ENCODE results near the gene LUZP1. TPM values are rescaled to one million over a fixed set of nuclear protein-coding genes. Genes with fewer than 3 reads are reported as not detected.

Gene LUZP1
- total and polyA plus RNA-seq, 2 donors (not counting 3 experiments of a cell fraction or from before 2014, with no cell fraction given), result 26.3 to 82.4 TPM

DNA sequence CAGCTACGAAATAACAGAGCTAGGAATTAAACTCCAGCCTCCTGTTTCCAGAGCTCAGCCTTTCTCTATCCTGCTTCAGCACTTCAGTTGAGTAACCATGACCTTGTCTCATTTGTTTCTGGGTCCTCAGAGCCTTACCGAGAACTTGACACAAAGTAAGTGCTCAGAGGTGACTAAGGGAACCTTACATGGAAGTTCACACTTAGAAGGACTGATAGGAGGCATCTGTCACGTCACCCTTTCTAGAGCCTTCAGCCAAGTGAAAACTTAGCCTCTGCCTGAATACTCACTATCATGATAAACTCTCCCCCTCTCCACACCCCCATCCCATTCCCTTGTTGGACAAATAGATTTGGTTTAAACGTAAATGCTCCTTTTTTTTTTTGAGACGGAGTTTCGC, 9.8 kb upstream of the LUZP1 start:
- TF ChIP-seq, protein P1, sequence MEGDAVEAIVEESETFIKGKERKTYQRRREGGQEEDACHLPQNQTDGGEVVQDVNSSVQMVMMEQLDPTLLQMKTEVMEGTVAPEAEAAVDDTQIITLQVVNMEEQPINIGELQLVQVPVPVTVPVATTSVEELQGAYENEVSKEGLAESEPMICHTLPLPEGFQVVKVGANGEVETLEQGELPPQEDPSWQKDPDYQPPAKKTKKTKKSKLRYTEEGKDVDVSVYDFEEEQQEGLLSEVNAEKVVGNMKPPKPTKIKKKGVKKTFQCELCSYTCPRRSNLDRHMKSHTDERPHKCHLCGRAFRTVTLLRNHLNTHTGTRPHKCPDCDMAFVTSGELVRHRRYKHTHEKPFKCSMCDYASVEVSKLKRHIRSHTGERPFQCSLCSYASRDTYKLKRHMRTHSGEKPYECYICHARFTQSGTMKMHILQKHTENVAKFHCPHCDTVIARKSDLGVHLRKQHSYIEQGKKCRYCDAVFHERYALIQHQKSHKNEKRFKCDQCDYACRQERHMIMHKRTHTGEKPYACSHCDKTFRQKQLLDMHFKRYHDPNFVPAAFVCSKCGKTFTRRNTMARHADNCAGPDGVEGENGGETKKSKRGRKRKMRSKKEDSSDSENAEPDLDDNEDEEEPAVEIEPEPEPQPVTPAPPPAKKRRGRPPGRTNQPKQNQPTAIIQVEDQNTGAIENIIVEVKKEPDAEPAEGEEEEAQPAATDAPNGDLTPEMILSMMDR (IDR thresholded peaks at IDR 0.05; ENCODE audit: extremely low read depth in 1 of 2, insufficient read depth in 1 of 2, low read depth in 1 of 2, low read length in 2 of 2), result no peak
- no peak for TF ChIP-seq FOS (IDR thresholded peaks at IDR 0.05; ENCODE audit: borderline replicate concordance, insufficient read depth, low read length)
- TF ChIP-seq GATA2 (IDR thresholded peaks at IDR 0.05; ENCODE audit: insufficient read depth, insufficient read length, low read depth, low read length), result no peak
- TF ChIP-seq, protein P2, sequence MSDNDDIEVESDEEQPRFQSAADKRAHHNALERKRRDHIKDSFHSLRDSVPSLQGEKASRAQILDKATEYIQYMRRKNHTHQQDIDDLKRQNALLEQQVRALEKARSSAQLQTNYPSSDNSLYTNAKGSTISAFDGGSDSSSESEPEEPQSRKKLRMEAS (IDR thresholded peaks at IDR 0.05; ENCODE audit: insufficient read depth, insufficient read length), result no peak
- no peak for TF ChIP-seq POLR2AphosphoS5 (IDR thresholded peaks at IDR 0.05; ENCODE audit: insufficient read depth, low read depth, low read length)
- no peak for TF ChIP-seq POLR2A (IDR thresholded peaks at IDR 0.05; ENCODE audit: low read depth, low read length)
- no peak for TF ChIP-seq EZH2 (IDR thresholded peaks at IDR 0.05; ENCODE audit: borderline replicate concordance, low read depth, low read length, severe bottlenecking)
- TF ChIP-seq MYC (IDR thresholded peaks at IDR 0.05; ENCODE audit: low read depth, low read length), result no peak
- TF ChIP-seq JUN (IDR thresholded peaks at IDR 0.05; ENCODE audit: borderline replicate concordance, insufficient read depth, insufficient read length, low read depth), result no peak
- ChIA-PET POLR2A (interaction anchor here (0.7 to 1.3 kb wide), 5 partner anchors 9 to 79 kb away, joined by 3 to 5 read pairs (median 3); no protein-coding TSS in a partner anchor), CTCF (interaction anchor here (0.8 to 4.2 kb wide), 12 partner anchors 8 to 201 kb away, joined by 3 to 65 read pairs (median 4); partner anchors contain the start of gene LUZP1)
- peaks cover 15% of the 10 kb centered on the region for H3K4me1 ChIP-seq (ENCODE audit: control insufficient read depth, extremely low read depth, insufficient read depth, low read length)
- dilution Hi-C loops (cut with MboI; ENCODE audit: extremely low pct_ligation_motif_present, low sequenced_read_pairs), result no loop called here
- H3K36me3 ChIP-seq (ENCODE audit: control insufficient read depth in 2 of 2, extremely low read depth in 1 of 2, insufficient read depth in 2 of 2, low read length in 2 of 2), result no peaks in the 10 kb centered on the region
- peak overlapping the region; percentile 42 for H3K4me2 ChIP-seq (ENCODE audit: insufficient read depth, low read length)
- peak overlapping the region; percentile 85 for H3K9ac ChIP-seq (replicated peaks; ENCODE audit: extremely low read depth, insufficient read depth, low read length)
- H3K27me3 ChIP-seq (ENCODE audit: control insufficient read depth in 2 of 2, insufficient read depth in 2 of 2, low read length in 2 of 2), result no peaks in the 10 kb centered on the region
- BruUV-seq (replicated peaks), result no TSS peak
- intact Hi-C loops (cut with micrococcal nuclease), result no loop called here
- no peaks in the 10 kb centered on the region for H3K9me3 ChIP-seq (replicated peaks; ENCODE audit: control insufficient read depth, insufficient read depth, low read length)
- DNase-seq (ENCODE audit: low read depth, low spot score) (peak; percentile 30), FAIRE-seq (no peak)
- H3K79me2 ChIP-seq (ENCODE audit: control insufficient read depth, insufficient read depth, low read length), result no peaks in the 10 kb centered on the region
- peak overlapping the region; percentile 77 for H3K27ac ChIP-seq (ENCODE audit: insufficient read depth, low read depth, low read length)
- H2AFZ ChIP-seq (ENCODE audit: low read depth, low read length), result peak overlapping the region; percentile 13
- H4K20me1 ChIP-seq (replicated peaks; ENCODE audit: control insufficient read depth, extremely low read depth, insufficient read depth, low read length), result no peaks in the 10 kb centered on the region
- H3K4me3 ChIP-seq (replicated peaks in 1 of 3; ENCODE audit: insufficient read depth in 1 of 3, low read depth in 1 of 3, low read length in 3 of 3), result peak overlapping the region in 1 of 3 experiments; percentile 21
- no peaks in the 10 kb centered on the region for H3K9me1 ChIP-seq (replicated peaks; ENCODE audit: control insufficient read depth, extremely low read depth, insufficient read depth, low read length)
